Dendritic cell treated with granulocyte-macrophage colony-stimulating factor and Interleukin-4, amounts not matched to agents 40 ng/mL and 50 ng/mL, for 4 days (primary cell): ENCODE results near the gene CEP120.
"Not testable (repeated sequence)": the region's sequence is repeated elsewhere in the genome, so short reads cannot be mapped to it uniquely, and the experiment has no call there.

Experiments used
- H3K27ac Mint-ChIP-seq: one replicate; pipeline ENCODE4 v1.8.0; 2022; ENCODE audit warnings: mild to moderate bottlenecking, mixed read lengths
- H3K27me3 Mint-ChIP-seq: one replicate; pipeline ENCODE4 v1.8.0; 2022; ENCODE audit warnings: mild to moderate bottlenecking, mixed read lengths
- H3K36me3 Mint-ChIP-seq: one replicate; pipeline ENCODE4 v1.8.0; 2022; ENCODE audit warnings: low read depth, mixed read lengths
- H3K4me1 Mint-ChIP-seq: one replicate; pipeline ENCODE4 v1.8.0; 2022; ENCODE audit warnings: low read depth, mixed read lengths
- H3K4me3 Mint-ChIP-seq: one replicate; pipeline ENCODE4 v1.8.0; 2022; ENCODE audit warnings: mild to moderate bottlenecking, moderate library complexity, mixed read lengths
- H3K9me3 Mint-ChIP-seq: one replicate; pipeline ENCODE4 v1.8.0; 2022; ENCODE audit warnings: mixed read lengths
- intact Hi-C: fragments of 100-400 bp; cut with micrococcal nuclease; formaldehyde crosslinking; loops from one replicate; pipeline ENCODE4 v1.15.0; 2022

CEP120 gene

GRCh38 chr5:123429221-123429954 is 6.2 kb upstream of the CEP120 start:
- intact Hi-C loops = no loop called here
- Mint-ChIP-seq H3K9me3 (no peaks in the 10 kb centered on the region), H3K4me3 (no peak overlapping the region), H3K36me3 (no peaks in the 10 kb centered on the region), H3K27me3 (no peaks in the 10 kb centered on the region), H3K27ac (peak overlapping the region; percentile 36), H3K4me1 (peaks cover 26% of the 10 kb centered on the region)

- H3K27me3 Mint-ChIP-seq = no peaks in the 10 kb centered on the region
- intact Hi-C loops = no loop called here
- no peaks in the 10 kb centered on the region for H3K36me3 Mint-ChIP-seq
- H3K27ac Mint-ChIP-seq = peak overlapping the region; percentile 36
- H3K4me1 Mint-ChIP-seq = peaks cover 29% of the 10 kb centered on the region
- no peaks in the 10 kb centered on the region for H3K9me3 Mint-ChIP-seq
- no peak overlapping the region for H3K4me3 Mint-ChIP-seq
Observed at GRCh38 chr5:123428521-123429220, 5.5 kb upstream of the CEP120 start.

- Mint-ChIP-seq H3K27me3 (no peaks in the 10 kb centered on the region), H3K4me3 (no peak overlapping the region), H3K27ac (no peak overlapping the region), H3K9me3 (no peaks in the 10 kb centered on the region), H3K4me1 (peaks cover 23% of the 10 kb centered on the region), H3K36me3 (no peaks in the 10 kb centered on the region)
- intact Hi-C loops = no loop called here
Observed at GRCh38 chr5:123427281-123427680, 4.1 kb upstream of the CEP120 start.

GRCh38 chr5:123425431-123425830 is 2.2 kb upstream of the CEP120 start:
- no peaks in the 10 kb centered on the region for H3K27me3 Mint-ChIP-seq
- intact Hi-C loops = no loop called here
- H3K4me3 Mint-ChIP-seq = no peak overlapping the region
- H3K4me1 Mint-ChIP-seq = peaks cover 23% of the 10 kb centered on the region
- H3K36me3 Mint-ChIP-seq = no peaks in the 10 kb centered on the region
- no peaks in the 10 kb centered on the region for H3K9me3 Mint-ChIP-seq
- peak overlapping the region; percentile 27 for H3K27ac Mint-ChIP-seq

DNA sequence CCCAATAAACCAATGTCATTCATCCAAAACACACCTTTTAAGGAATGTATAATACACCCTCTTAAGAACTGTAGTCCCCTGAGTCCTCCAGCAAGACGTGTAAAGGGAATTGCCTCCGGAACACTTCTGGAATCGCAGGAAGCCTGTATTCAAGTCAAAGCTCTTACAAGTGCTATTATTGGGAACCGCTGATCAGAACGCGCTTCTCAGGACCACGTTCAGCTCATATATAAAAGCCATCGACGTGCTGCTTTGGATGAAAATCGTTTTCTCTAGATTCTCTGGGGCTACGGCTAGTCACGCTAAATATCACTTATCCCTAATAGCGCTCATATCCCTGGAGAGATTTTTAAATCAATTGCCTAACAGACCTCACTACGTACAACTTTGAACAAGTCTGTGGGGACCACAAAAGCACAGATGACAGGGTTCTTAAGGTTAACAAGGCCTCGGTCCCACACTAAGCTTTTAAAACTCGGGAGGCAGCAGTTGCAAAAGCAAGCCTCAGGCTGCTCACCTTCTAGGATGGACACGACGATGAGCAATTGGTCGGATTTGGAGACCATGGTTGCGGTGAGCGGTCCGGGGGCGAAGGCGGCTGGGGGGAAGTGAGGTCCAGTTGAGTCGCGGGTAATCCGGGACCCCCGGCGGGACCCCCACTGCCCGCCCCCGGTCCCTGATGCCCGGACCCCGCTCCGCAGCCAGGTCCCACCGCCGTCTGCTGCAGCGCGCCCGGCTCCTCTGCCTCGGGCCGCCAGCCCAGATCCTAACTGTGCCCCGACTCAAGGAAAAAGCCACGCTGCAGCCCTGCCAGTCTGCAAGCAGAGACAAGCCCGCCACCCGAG is 548 bp downstream of the CEP120 start:
- H3K36me3 Mint-ChIP-seq = peaks cover 10% of the 10 kb centered on the region
- peaks cover 17% of the 10 kb centered on the region for H3K4me1 Mint-ChIP-seq
- intact Hi-C loops = loop anchor here (1.0 to 5.0 kb wide), 2 partner anchors 90 to 190 kb away; partner anchors contain the start of gene CSNK1G3
- no peaks in the 10 kb centered on the region for H3K9me3 Mint-ChIP-seq
- no peak overlapping the region for H3K4me3 Mint-ChIP-seq
- no peaks in the 10 kb centered on the region for H3K27me3 Mint-ChIP-seq
- no peak overlapping the region for H3K27ac Mint-ChIP-seq

DNA sequence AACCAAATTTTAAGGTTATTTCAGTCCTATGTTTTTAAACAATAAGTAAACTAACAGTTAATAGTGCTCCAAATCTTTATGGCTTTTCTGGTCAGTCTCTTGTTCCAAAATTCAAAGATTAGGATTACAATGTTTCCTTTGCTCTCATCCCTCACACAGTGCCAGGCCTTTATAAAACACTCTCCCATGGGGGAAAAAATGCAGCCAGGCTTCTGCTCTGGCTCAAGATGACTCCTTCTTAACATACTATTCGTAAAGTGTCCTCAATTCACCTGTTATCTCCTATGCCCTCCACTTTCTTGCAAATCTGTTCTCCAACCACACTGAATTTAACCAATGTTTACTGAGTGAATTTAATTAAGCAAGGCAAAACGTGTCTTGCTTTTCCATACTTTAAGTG is 1.4 kb downstream of the CEP120 start:
- no peak overlapping the region for H3K4me3 Mint-ChIP-seq
- H3K36me3 Mint-ChIP-seq = peaks cover 13% of the 10 kb centered on the region
- H3K27me3 Mint-ChIP-seq = no peaks in the 10 kb centered on the region
- intact Hi-C loops = loop anchor here (5.0 kb wide), 1 partner anchor 191 kb away; no protein-coding TSS in a partner anchor
- H3K27ac Mint-ChIP-seq = no peak overlapping the region
- H3K4me1 Mint-ChIP-seq = peaks cover 17% of the 10 kb centered on the region
- no peaks in the 10 kb centered on the region for H3K9me3 Mint-ChIP-seq

DNA sequence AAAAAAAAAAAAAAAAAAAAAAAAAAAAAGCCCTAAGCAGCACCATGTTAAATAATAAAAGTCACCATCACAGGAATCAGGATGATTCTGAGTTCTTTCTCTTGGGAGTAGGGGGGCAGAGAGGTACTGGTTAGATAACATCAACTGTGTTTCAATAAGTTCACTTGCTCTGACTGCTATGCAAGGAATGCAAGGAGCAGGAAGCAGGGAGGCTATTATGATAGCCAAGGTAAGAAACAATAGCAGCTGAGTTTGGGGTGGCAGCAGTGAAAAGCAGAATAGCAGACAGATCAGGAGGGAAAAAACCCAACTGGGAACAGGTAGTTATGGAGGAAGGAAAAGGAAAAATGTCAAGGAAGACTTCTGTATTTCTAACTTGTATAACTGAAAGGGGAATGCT is 8.2 kb downstream of the CEP120 start:
- no peaks in the 10 kb centered on the region for H3K9me3 Mint-ChIP-seq
- H3K27ac Mint-ChIP-seq = no peak overlapping the region
- H3K36me3 Mint-ChIP-seq = peaks cover 64% of the 10 kb centered on the region

GRCh38 chr5:123412206-123412605 is 11.0 kb downstream of the CEP120 start:
- intact Hi-C loops = no loop called here
- no peaks in the 10 kb centered on the region for H3K4me1 Mint-ChIP-seq
- H3K36me3 Mint-ChIP-seq = peaks cover 79% of the 10 kb centered on the region
- H3K9me3 Mint-ChIP-seq = no peaks in the 10 kb centered on the region
- H3K27me3 Mint-ChIP-seq = no peaks in the 10 kb centered on the region
- no peak overlapping the region for H3K27ac Mint-ChIP-seq
- no peak overlapping the region for H3K4me3 Mint-ChIP-seq

More for the DNA sequence above, 8.2 kb downstream of the CEP120 start:
- Mint-ChIP-seq H3K4me3 (no peak overlapping the region), H3K4me1 (peaks cover 6% of the 10 kb centered on the region), H3K27me3 (no peaks in the 10 kb centered on the region)
- intact Hi-C loops = no loop called here

GRCh38 chr5:123401999-123402398 is 21.2 kb downstream of the CEP120 start:
- intact Hi-C loops, H3K9me3 Mint-ChIP-seq, H3K27me3 Mint-ChIP-seq, H3K27ac Mint-ChIP-seq, H3K4me1 Mint-ChIP-seq, H3K4me3 Mint-ChIP-seq: not testable (repeated sequence)
- H3K36me3 Mint-ChIP-seq = peaks cover 98% of the 10 kb centered on the region

- Mint-ChIP-seq H3K4me3 (no peak overlapping the region), H3K4me1 (peaks cover 6% of the 10 kb centered on the region), H3K27me3 (no peaks in the 10 kb centered on the region), H3K27ac (no peak overlapping the region), H3K36me3 (peaks cover 98% of the 10 kb centered on the region), H3K9me3 (no peaks in the 10 kb centered on the region)
- intact Hi-C loops = no loop called here
Observed at GRCh38 chr5:123401320-123401719, 21.9 kb downstream of the CEP120 start.

- H3K4me1 Mint-ChIP-seq, H3K4me3 Mint-ChIP-seq, intact Hi-C loops, H3K27me3 Mint-ChIP-seq, H3K9me3 Mint-ChIP-seq, H3K27ac Mint-ChIP-seq: not testable (repeated sequence)
- H3K36me3 Mint-ChIP-seq = peaks cover 93% of the 10 kb centered on the region
Observed at GRCh38 chr5:123400870-123401291, 22.3 kb downstream of the CEP120 start.

- intact Hi-C loops = loop anchor here (10.0 kb wide), 1 partner anchor 573 kb away; no protein-coding TSS in a partner anchor
- H3K4me1 Mint-ChIP-seq = no peaks in the 10 kb centered on the region
Observed at GRCh38 chr5:123398058-123398733, 25.0 kb downstream of the CEP120 start.

DNA sequence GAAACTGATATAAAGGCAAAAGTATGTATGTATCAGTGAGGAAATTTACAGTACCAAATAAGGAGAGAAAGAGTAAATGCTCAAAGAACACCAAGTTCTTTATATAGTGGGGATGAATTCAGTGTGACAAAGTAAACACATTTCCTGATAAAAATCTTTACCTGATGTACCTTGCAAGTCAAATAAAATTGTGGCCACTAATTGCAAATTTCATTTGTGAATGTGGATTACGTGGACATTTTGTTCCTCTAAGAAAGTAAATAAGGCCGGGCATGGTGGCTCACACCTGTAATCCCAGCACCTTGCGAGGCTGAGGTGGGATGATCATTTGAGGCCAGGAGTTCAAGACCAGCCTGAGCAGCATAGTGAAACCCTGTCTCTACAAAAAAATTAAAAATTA is 25.7 kb downstream of the CEP120 start:
- intact Hi-C loops = loop anchor here (10.0 kb wide), 1 partner anchor 573 kb away; no protein-coding TSS in a partner anchor
- H3K27me3 Mint-ChIP-seq = no peaks in the 10 kb centered on the region
- H3K4me3 Mint-ChIP-seq = no peak overlapping the region
- H3K4me1 Mint-ChIP-seq = no peaks in the 10 kb centered on the region
- peaks cover 83% of the 10 kb centered on the region for H3K36me3 Mint-ChIP-seq
- no peak overlapping the region for H3K27ac Mint-ChIP-seq
- H3K9me3 Mint-ChIP-seq = no peaks in the 10 kb centered on the region

More at GRCh38 chr5:123398058-123398733, 25.0 kb downstream of the CEP120 start:
- no peak overlapping the region for H3K27ac Mint-ChIP-seq
- no peak overlapping the region for H3K4me3 Mint-ChIP-seq
- no peaks in the 10 kb centered on the region for H3K27me3 Mint-ChIP-seq
- peaks cover 83% of the 10 kb centered on the region for H3K36me3 Mint-ChIP-seq
- no peaks in the 10 kb centered on the region for H3K9me3 Mint-ChIP-seq
